ENCODE data around the gene SH2D1A. TPM values are rescaled to one million over a fixed set of nuclear protein-coding genes. Genes with fewer than 3 reads are reported as not detected.

SH2D1A gene
- total and polyA plus RNA-seq, 10 of the 15 experiments (the other 5 are each of a cell fraction or from before 2014, with no cell fraction given) = 0.33 to 8.8 (median 0.54) TPM; not detected in 1

- no peaks in the 10 kb centered on the region; the same call in 2 of the 3 replicates for H3K9me3 ChIP-seq (replicated peaks; ENCODE audit: control insufficient read depth, insufficient read depth, low read length)
- H3K27me3 ChIP-seq (replicated peaks in 1 of 2; ENCODE audit: control insufficient read depth in 2 of 2, insufficient read depth in 2 of 2, low read length in 1 of 2) = no peaks in the 10 kb centered on the region; a peak in 1 of 4 replicates
- CTCF ChIA-PET = interaction anchor here (0.6 kb wide), 1 partner anchor 108 kb away, joined by 3 read pairs; no protein-coding TSS in a partner anchor
- SMC1A ChIA-PET (ENCODE audit: uncharacterized antibody, unreplicated experiment) = interaction anchor here (1.6 kb wide), 1 partner anchor 11 kb away, joined by 4 read pairs; no protein-coding TSS in a partner anchor
- H4K20me1 ChIP-seq (ENCODE audit: control insufficient read depth, insufficient read depth) = no peaks in the 10 kb centered on the region
- RAD21 ChIA-PET (ENCODE audit: unreplicated experiment) = no interaction called here
- TF ChIP-seq NR2C2 (IDR thresholded peaks at IDR 0.05; ENCODE audit: borderline replicate concordance, control insufficient read depth, insufficient read length, low read depth) = no peak
- no peak for TF ChIP-seq SIX5 (IDR thresholded peaks at IDR 0.05; ENCODE audit: low read depth, low read length, severe bottlenecking)
- no peak for TF ChIP-seq SRF (IDR thresholded peaks at IDR 0.05; ENCODE audit: low read depth in 2 of 2, low read length in 2 of 2)
- no peak for TF ChIP-seq CUX1 (IDR thresholded peaks at IDR 0.05; ENCODE audit: insufficient replicate concordance, low read depth, low read length)
- no peak for TF ChIP-seq ETV6 (conservative IDR thresholded peaks at IDR 0.05 in 1 of 2, IDR thresholded peaks at IDR 0.05 in 1 of 2; ENCODE audit: borderline replicate concordance in 1 of 2, low read depth in 1 of 2)
- TF ChIP-seq POLR2AphosphoS2 (IDR thresholded peaks at IDR 0.05; ENCODE audit: low read depth, low read length) = no peak
- TF ChIP-seq FOXK2 (IDR thresholded peaks at IDR 0.05) = no peak
- no peak for TF ChIP-seq TARDBP (IDR thresholded peaks at IDR 0.05; ENCODE audit: borderline replicate concordance)
- no peak for TF ChIP-seq POLR2A (IDR thresholded peaks at IDR 0.05; ENCODE audit: low read depth, low read length)
- no peak for TF ChIP-seq CHD1 (IDR thresholded peaks at IDR 0.05; ENCODE audit: low read depth, low read length)
- TF ChIP-seq NFYB (IDR thresholded peaks at IDR 0.05; ENCODE audit: insufficient read depth, low read depth, low read length) = no peak
- TF ChIP-seq PAX8 (IDR thresholded peaks at IDR 0.05) = no peak
- TF ChIP-seq IRF5 (IDR thresholded peaks at IDR 0.05; ENCODE audit: borderline replicate concordance) = no peak
- TF ChIP-seq MEF2B (IDR thresholded peaks at IDR 0.05; ENCODE audit: partially characterized antibody, poor library complexity, severe bottlenecking) = no peak
- no peak for TF ChIP-seq TAF1 (IDR thresholded peaks at IDR 0.05; ENCODE audit: borderline replicate concordance, low read depth, low read length)
- no peak for TF ChIP-seq ZNF24 (IDR thresholded peaks at IDR 0.05)
- TF ChIP-seq ZBED1 (IDR thresholded peaks at IDR 0.05; ENCODE audit: borderline replicate concordance) = no peak
- H3K4me2 ChIP-seq (ENCODE audit: control insufficient read depth, insufficient read depth) = no peak overlapping the region
- POLR2A ChIA-PET = no interaction called here
- in situ Hi-C loops (cut with MboI) (no loop called here), intact Hi-C loops (cut with micrococcal nuclease; ENCODE audit: unreplicated experiment) (no loop called here)
- DNase-seq (ENCODE audit: low read depth, low spot score) = no peak
- 69% methylated on average over 6 of the region's 6 CpGs for WGBS (ENCODE audit: insufficient coverage, insufficient replicate concordance, low lambda C conversion rate, missing lambda C conversion rate)
- no peaks in the 10 kb centered on the region for H3K36me3 ChIP-seq (ENCODE audit: control insufficient read depth in 2 of 2, insufficient read depth in 2 of 2, low read length in 1 of 2)
- BruUV-seq (replicated peaks) = no TSS peak
- FAIRE-seq = no peak
- H3K27ac ChIP-seq (ENCODE audit: control insufficient read depth, insufficient read depth) = no peak overlapping the region
- no peak for ATAC-seq
- H3K4me3 ChIP-seq = no peak overlapping the region
- no peak overlapping the region for H2AFZ ChIP-seq (ENCODE audit: control insufficient read depth, low read depth, low read length)
- no peaks in the 10 kb centered on the region for H3K79me2 ChIP-seq (ENCODE audit: control insufficient read depth, insufficient read depth, low read length)
- no peaks in the 10 kb centered on the region for H3K4me1 ChIP-seq (ENCODE audit: control insufficient read depth, insufficient read depth, low read length)
- H3K9ac ChIP-seq (ENCODE audit: control insufficient read depth, insufficient read depth, low read length) = no peak overlapping the region
These were observed 2.6 kb downstream of the SH2D1A start for GRCh38 chrX:124348885-124349453.
